Loucy (cell line): ENCODE measurements around the gene MKLN1.

Experiments used
- H2AFZ ChIP-seq: fragments of 200-600 bp; sonication (generic); 2 replicates; pipeline ENCODE4 v1.6.0; 2016; ENCODE audit warnings: antibody characterized with exemption, mild to moderate bottlenecking, low read length, moderate library complexity
- H3F3A ChIP-seq: fragments of 200-600 bp; 2 replicates; pipeline ENCODE4 v1.6.0; 2016; ENCODE audit warnings: antibody characterized with exemption, low read depth, mild to moderate bottlenecking
- H3K27me3 ChIP-seq: fragments of 200-600 bp; sonication (generic); 2 replicates; pipeline ENCODE4 v1.6.1; 2014; ENCODE audit warnings: low read length, mild to moderate bottlenecking; ENCODE audit not compliant: insufficient read depth, poor library complexity, severe bottlenecking
- H3K36me3 ChIP-seq: fragments of 200-600 bp; sonication (generic); 2 replicates; pipeline ENCODE4 v1.6.1; 2016; ENCODE audit warnings: low read length; ENCODE audit not compliant: insufficient read depth
- H3K4me1 ChIP-seq: fragments of 200-600 bp; sonication (generic); 2 replicates; pipeline ENCODE4 v1.5.1; 2014; ENCODE audit warnings: low read length, mild to moderate bottlenecking; ENCODE audit not compliant: insufficient read depth, poor library complexity, severe bottlenecking
- H3K4me2 ChIP-seq: fragments of 200-600 bp; sonication (generic); 2 replicates; pipeline ENCODE4 v1.6.0; 2014; ENCODE audit warnings: antibody characterized with exemption, low read length, low read depth, mild to moderate bottlenecking; ENCODE audit not compliant: poor library complexity, severe bottlenecking
- H3K4me3 ChIP-seq: fragments of 200-600 bp; sonication (generic); 2 replicates; pipeline ENCODE4 v1.5.1; 2014; ENCODE audit warnings: low read length, mild to moderate bottlenecking, mixed read lengths; ENCODE audit not compliant: poor library complexity, severe bottlenecking
- H3K79me2 ChIP-seq: fragments of 200-600 bp; sonication (generic); 2 replicates; pipeline ENCODE4 v1.6.1; 2014; ENCODE audit warnings: low read length; ENCODE audit not compliant: insufficient read depth
- H3K9ac ChIP-seq: fragments of 200-600 bp; sonication (generic); 2 replicates; pipeline ENCODE4 v1.6.0; 2014; ENCODE audit warnings: mild to moderate bottlenecking, low read depth, low read length, moderate library complexity; ENCODE audit not compliant: poor library complexity, severe bottlenecking
- H3K9me2 ChIP-seq: fragments of 200-600 bp; sonication (generic); replicated peaks from 2 replicates; pipeline ENCODE4 v1.6.1; 2016; ENCODE audit warnings: low read depth, low read length, mixed read lengths
- H3K9me3 ChIP-seq: fragments of 200-600 bp; sonication (generic); 2 replicates; pipeline ENCODE4 v1.6.1; 2014; ENCODE audit warnings: mild to moderate bottlenecking, antibody characterized with exemption, low read length, low read depth; ENCODE audit not compliant: insufficient read depth
- H4K20me1 ChIP-seq: fragments of 200-600 bp; sonication (generic); 2 replicates; pipeline ENCODE4 v1.6.0; 2014; ENCODE audit warnings: antibody characterized with exemption, low read length, mild to moderate bottlenecking; ENCODE audit not compliant: insufficient read depth, poor library complexity, severe bottlenecking
- CTCF ChIP-seq: fragments of 200-600 bp; sonication (generic); conservative IDR thresholded peaks from 2 replicates; pipeline ENCODE4 v1.5.1; 2014; ENCODE audit warnings: mild to moderate bottlenecking, antibody characterized with exemption, low read length
- EZH2phosphoT487 ChIP-seq: fragments of 200-600 bp; IDR thresholded peaks from 2 replicates; pipeline ENCODE4 v1.6.1; 2018; ENCODE audit warnings: antibody characterized with exemption, mild to moderate bottlenecking, moderate library complexity, borderline replicate concordance

The MKLN1 gene

GRCh38 chr7:131524115-131524514 is 196.4 kb downstream of the MKLN1 start:
- Histone ChIP-seq H3F3A (no peaks in the 10 kb centered on the region), H4K20me1 (no peaks in the 10 kb centered on the region), H3K79me2 (no peaks in the 10 kb centered on the region), H3K9ac (no peak overlapping the region), H2AFZ (no peak overlapping the region), H3K36me3 (no peaks in the 10 kb centered on the region), H3K27me3 (no peaks in the 10 kb centered on the region), H3K9me2 (no peaks in the 10 kb centered on the region), H3K4me1 (no peaks in the 10 kb centered on the region), H3K9me3 (no peaks in the 10 kb centered on the region), H3K4me3 (no peak overlapping the region), H3K4me2 (no peak overlapping the region)
- TF ChIP-seq EZH2phosphoT487 (no peak), CTCF (no peak)

- Histone ChIP-seq H3K27me3 (no peaks in the 10 kb centered on the region), H2AFZ (no peak overlapping the region), H3K9me2 (no peaks in the 10 kb centered on the region), H3K79me2 (no peaks in the 10 kb centered on the region), H3K4me2 (no peak overlapping the region), H3K9me3 (no peaks in the 10 kb centered on the region), H3F3A (no peaks in the 10 kb centered on the region), H3K4me3 (no peak overlapping the region), H3K4me1 (no peaks in the 10 kb centered on the region), H3K36me3 (no peaks in the 10 kb centered on the region), H4K20me1 (no peaks in the 10 kb centered on the region), H3K9ac (no peak overlapping the region)
- TF ChIP-seq CTCF (no peak), EZH2phosphoT487 (no peak)
These were observed 197.0 kb downstream of the MKLN1 start for GRCh38 chr7:131524703-131525102.

GRCh38 chr7:131525820-131526219 is 198.1 kb downstream of the MKLN1 start:
- no peaks in the 10 kb centered on the region for H3K79me2 ChIP-seq
- H2AFZ ChIP-seq, result no peak overlapping the region
- H3K9me2 ChIP-seq, result no peaks in the 10 kb centered on the region
- TF ChIP-seq EZH2phosphoT487 (no peak), CTCF (no peak)
- no peaks in the 10 kb centered on the region for H3K36me3 ChIP-seq
- no peak overlapping the region for H3K9ac ChIP-seq
- H4K20me1 ChIP-seq, result no peaks in the 10 kb centered on the region
- no peaks in the 10 kb centered on the region for H3K4me1 ChIP-seq
- H3K27me3 ChIP-seq, result no peaks in the 10 kb centered on the region
- H3K9me3 ChIP-seq, result no peaks in the 10 kb centered on the region
- no peak overlapping the region for H3K4me2 ChIP-seq
- H3F3A ChIP-seq, result no peaks in the 10 kb centered on the region
- H3K4me3 ChIP-seq, result no peak overlapping the region
